ENCODE data around the gene AASDHPPT.
"Not testable (repeated sequence)": the region's sequence is repeated elsewhere in the genome, so short reads cannot be mapped to it uniquely, and the experiment has no call there.

AASDHPPT gene, protein sequence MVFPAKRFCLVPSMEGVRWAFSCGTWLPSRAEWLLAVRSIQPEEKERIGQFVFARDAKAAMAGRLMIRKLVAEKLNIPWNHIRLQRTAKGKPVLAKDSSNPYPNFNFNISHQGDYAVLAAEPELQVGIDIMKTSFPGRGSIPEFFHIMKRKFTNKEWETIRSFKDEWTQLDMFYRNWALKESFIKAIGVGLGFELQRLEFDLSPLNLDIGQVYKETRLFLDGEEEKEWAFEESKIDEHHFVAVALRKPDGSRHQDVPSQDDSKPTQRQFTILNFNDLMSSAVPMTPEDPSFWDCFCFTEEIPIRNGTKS

GRCh38 chr11:106077609-106078455 is at the start of gene AASDHPPT:
AASDHPPT (plus strand) TSS chr11:106077662; CDS start chr11:106077711, 49 bp downstream.
- peak; percentile 47 for DNase-seq

GRCh38 chr11:106030609-106031008 is 46.9 kb upstream of the AASDHPPT start:
- no peak for DNase-seq

GRCh38 chr11:106031202-106031810 is 46.2 kb upstream of the AASDHPPT start:
- no peak for DNase-seq

DNA sequence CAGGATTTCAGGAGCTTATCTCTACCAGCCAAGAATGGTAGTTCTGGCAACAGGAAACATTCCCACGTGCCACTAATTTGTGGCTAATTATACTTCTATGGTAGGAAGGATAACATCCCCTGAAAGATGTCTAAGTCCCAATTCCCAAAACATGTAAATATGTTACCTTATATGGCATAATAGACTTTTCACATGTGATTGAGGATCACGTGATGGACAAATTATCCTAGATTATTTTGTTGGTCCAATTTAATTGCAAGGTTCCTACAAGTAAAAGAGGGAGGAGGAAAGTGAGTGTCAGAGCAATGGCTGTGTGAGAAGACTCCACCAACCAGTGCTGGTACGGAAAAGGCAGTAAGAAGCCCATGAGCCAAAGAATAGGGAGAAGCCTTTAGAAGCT is 45.5 kb upstream of the AASDHPPT start:
- no peak for DNase-seq

DNA sequence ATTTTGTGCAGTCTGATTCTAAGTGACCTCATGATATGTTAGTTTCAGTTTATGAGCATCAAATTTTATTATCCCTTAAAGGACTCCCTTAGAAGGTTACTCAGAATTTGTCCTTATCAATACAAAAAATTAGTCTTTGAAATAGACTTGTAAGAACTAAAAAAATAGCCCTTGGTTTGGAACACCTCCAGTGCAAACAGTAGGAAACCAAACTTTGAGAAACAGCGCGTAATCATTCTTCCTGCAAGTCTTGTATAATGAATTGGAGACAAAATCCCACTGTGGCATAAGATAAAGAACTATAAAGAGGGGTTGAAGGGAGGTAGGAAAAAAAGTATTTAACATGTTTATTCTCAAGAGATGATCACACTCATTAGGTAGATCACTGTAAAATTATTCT is 44.6 kb upstream of the AASDHPPT start:
- no peak for DNase-seq

DNA sequence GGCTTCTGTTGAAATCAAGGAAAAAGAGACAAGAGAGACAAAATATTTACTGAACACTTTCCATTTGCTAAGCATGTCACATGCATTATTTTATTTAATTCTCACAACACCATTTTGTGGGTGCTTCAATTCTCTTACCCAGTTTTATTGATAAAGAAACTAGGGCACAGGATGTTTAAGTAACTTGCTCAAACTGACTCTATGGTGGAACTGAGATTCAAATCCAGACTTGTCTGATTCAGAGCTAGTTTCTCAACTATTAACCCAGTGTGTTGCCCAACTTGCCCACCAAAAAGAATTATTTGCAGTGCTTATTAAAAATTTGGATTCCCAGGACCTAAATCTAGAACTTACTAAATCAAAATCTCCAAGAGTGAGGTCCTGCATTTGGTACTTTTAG is 33.9 kb upstream of the AASDHPPT start:
- DNase-seq = no peak

GRCh38 chr11:106047631-106048030 is 29.8 kb upstream of the AASDHPPT start:
- no peak for DNase-seq

GRCh38 chr11:106049727-106050476 is 27.6 kb upstream of the AASDHPPT start:
- no peak for DNase-seq

- no peak for DNase-seq
These were observed 26.4 kb upstream of the AASDHPPT start for GRCh38 chr11:106051103-106051502.

- DNase-seq = not testable (repeated sequence)
These were observed 19.1 kb upstream of the AASDHPPT start for GRCh38 chr11:106058377-106058776.

DNA sequence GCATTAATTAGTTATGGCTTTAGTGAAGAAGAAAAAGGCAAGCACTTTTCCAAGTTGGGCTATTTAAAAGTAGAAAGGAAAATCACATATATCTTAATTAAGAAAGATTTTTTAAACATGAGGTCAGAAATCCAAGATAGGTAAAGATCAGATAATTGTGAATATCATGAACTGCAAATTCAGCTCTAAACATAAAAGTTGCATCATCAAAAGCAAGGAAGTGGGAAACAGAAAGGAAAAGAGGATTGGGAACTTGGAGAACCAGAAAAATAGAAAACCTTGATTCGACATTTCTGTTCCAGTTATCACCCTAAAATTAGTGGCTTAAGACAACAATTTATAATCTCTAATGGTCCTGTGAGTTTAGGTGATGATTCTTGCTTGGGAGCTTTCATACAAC is 17.8 kb upstream of the AASDHPPT start:
- DNase-seq = no peak

DNA sequence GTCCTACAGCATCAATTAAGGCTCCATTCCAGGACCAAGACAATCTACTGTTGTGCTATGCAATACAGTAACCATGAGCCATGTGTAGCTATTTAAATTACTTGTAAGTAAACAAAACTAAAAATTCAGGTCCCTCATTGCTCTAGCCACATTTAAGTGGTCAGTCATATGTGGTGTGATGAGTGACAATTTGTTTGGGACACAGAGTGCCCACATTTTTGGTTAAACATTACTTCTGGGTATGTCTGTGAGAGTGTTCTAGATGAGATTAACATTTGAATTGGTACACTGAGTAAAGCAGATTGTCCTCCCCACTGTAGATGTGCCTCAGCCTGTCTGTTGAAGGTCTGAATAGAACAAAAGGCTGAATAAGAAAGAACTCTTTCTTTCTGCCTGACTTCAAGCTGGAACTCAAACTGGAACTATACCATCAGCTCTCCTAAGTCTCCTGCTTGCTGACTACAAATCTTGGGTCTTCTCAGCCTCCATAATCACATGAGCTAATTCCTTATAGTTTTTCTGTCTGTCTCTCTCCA is 16.1 kb upstream of the AASDHPPT start:
- no peak for DNase-seq

DNA sequence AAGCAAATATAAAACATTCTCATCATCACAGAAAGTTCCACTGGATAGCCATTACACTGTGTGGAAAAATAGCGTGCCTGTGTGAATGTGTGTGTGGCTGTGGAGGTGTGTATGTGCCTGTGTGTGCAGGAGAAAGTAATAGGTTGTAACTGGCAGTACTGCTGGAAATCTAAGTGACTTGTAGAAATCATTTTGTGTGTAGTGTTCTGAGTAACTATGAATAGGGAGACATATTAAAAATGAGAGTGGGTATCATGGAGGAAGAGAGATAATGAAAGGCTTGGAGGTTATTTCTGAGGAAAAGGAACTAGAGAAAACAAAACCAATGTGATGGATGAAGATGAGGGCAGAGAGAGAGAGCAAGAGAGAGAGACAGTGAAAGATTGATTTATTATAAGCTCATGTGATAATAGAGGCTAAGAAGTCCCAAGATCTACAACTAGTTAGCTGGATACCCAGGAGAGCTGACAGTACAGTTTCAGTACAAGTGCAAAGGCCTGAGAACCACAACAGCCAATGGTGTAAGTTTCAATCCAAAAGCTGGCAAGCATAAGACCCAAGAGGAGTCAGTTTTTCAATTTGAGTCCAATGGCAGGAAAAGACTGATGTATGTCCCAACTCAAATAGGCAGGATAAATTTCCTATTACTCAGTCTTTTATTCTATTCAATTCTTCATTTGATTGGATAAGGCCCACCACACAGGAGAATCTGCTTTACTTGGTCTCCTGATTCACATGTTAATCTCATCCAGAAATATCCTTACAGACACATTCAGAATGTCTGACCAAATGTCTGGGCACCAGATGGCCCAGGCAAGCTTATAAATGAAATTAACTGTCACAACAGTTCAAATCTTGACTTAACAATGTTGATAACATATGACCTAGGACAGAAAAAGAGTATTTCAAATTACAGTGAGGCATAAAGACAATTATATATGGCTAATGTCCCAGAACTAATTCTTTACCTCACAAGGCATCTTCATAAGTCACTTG is 15.2 kb upstream of the AASDHPPT start:
- DNase-seq = no peak

GRCh38 chr11:106063009-106063408 is 14.5 kb upstream of the AASDHPPT start:
- DNase-seq = no peak

GRCh38 chr11:106070606-106071005 is 6.9 kb upstream of the AASDHPPT start:
- DNase-seq = no peak

GRCh38 chr11:106072804-106073203 is 4.7 kb upstream of the AASDHPPT start:
- DNase-seq = no peak

GRCh38 chr11:106076171-106076918 is 1.1 kb upstream of the AASDHPPT start:
- DNase-seq = peak; percentile 63

DNA sequence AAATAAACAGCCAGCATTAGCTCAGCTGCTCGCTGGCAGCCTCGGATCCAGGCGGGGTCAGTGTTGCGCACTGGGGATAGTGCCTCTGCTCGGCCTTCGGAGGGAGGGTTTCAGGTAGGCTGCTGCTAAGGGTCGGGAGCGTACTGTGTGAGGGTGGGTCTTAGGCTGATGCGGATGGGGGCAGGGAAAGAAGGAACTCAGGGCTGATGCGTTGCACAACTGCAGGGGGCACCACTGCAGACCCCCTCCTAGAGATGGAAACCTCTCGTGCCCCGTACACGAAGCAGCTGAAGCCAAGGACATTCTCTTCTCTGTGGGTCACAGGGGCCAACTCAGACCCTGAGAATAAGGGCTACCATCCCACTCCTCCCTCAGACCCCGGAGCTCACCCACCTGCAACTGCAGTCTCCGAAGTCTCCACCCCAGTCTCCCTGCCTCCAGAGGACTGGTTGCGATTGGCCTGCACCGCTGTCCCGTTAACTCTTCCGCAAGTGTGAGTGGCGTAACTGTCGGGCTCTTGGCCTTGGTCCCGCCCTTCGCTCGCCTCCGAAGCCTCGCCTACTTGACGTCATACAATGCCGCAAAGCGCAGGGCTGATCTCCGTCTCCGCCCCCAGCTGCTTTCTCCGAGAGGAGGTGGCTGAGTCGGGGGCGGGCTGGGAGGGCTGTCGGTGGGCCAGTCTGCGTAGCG is 398 bp upstream of the AASDHPPT start, which contains the start of gene KBTBD3:
KBTBD3 (minus strand) TSS at position 429 of the 690 bp plus-strand sequence. CDS start 18,250 bp downstream, outside the sequence.
- DNase-seq = peak; percentile 96

DNA sequence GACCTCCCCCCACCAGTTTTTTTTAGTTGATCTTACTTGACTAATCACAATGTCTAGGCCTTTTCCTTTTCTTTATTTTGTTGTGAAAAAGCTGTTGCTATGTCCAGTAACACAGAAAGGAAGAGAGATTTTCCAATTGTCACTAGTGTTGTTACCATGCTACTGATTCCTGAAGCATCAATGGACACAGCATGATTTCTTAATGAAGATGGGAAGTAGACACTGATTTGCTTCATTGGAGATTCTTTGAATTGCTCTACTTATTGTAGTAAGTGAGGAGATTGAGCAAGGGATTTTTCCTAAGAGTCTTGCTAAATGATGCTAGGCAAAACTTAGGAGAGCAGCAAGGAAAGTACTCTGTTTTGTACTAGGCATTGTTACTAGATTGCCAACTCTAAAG is 4.6 kb downstream of the AASDHPPT start:
- DNase-seq = no peak

GRCh38 chr11:106086135-106086534 is 8.7 kb downstream of the AASDHPPT start:
- DNase-seq = no peak

Measured in SHP77 treated with DMSO at 0.1 percent for 48 hours (cell line).